Measurements from ENCODE around the gene RPL22.

The RPL22 gene

DNA sequence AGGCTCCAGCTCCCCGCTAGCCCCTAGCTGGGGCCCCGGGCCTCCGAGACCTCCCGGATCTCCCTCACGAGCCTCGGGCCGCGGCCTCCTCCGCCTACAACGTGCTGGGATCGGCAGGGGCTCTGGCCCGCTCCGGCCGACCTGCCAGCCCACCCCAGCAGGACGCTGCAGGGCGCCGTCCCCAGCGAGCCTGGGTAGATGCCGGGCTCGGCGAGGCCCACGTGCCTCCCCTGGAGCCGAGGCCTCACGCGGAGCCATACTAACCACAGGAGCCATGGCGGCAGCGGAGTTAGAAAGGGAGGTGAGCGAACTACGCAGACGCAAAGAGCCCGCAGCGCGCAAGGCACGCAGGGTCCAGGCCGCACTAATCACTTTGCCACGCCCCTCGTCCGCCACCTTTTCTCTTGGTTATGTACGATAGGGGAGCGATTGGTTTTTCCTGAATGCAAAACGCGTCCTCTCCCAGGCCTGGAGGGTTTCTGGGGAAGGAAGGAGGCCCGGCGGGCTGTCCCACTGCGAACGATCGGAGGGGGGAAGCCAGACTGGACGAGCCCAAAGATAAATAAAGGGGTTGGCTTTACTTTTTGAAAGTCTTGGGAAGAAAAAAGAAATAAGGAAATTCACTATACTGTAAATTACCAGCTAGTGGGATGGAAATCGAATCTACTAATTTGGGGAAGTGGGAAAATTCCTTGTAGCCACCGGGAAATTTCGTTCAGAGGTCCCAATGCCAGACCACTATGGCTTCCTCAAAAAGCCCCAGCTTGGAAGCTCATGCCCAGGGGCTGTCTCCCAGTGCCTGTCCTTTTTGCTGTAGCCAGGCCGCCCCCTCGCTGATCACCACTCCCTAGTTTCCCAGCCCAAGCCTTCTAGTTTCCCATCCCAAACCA, at the start of gene RPL22:
RPL22 (minus strand) TSS at position 298 of the 890 bp plus-strand sequence; CDS start at position 276, 22 bp downstream.
- DNase-seq (ENCODE audit: insufficient read length, low spot score) (peak; percentile 85), FAIRE-seq (peak; percentile 65)

DNA sequence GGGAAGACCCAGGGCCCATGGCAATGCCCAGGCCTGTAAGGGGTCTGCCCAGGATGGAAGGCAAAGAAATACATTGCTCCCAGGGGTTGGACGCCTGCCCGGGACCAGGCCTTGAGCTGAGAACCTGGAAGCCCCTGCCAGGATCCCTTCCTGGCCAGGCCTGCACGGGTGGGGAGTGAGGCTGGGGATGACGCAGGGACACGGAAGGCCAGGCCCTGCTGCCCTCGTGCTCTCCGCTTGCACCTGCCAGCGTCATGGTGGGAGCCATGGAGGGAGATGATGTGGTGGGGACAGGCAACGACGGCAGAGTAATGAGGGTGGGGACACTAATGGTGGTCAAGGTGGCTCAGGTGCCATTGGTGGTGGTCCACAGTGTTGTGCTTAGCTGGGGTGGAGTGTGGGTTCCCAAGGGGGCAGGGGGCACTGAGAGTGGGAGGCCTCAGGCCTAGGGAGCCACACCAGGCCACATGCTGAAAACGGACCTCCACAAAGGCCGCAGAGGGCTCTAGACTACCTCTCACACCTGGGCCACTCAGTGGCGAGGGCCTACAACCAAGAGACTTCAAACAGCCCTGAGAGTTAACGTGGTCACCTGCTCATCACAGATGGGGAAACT, 48.9 kb upstream of the RPL22 start:
- no peak for DNase-seq (ENCODE audit: insufficient read length, low spot score)
- no peak for FAIRE-seq

DNA sequence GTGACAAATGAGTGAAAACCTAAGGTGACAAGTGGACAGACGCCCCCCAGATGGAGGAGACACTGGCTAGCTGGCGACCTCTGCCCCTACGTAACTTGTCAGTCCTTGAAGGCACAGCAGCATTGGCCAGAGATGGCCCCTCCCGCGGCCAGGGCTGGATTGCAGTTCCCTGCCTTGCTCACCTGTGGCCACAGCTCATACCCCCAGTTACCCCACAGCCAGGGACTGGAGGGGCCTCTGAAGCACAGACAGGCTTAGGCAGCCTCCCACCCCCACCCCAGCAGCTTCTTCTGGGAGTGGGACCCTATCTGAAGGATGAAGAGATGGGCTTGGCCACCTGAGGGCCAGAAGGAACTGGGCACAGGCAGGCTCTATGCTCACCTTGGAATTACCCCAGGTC, 48.3 kb upstream of the RPL22 start:
- no peak for FAIRE-seq
- DNase-seq (ENCODE audit: insufficient read length, low spot score): no peak

GRCh38 chr1:6246497-6247467, 47.4 kb upstream of the RPL22 start:
- FAIRE-seq (no peak), DNase-seq (ENCODE audit: insufficient read length, low spot score) (peak; percentile 85)

DNA sequence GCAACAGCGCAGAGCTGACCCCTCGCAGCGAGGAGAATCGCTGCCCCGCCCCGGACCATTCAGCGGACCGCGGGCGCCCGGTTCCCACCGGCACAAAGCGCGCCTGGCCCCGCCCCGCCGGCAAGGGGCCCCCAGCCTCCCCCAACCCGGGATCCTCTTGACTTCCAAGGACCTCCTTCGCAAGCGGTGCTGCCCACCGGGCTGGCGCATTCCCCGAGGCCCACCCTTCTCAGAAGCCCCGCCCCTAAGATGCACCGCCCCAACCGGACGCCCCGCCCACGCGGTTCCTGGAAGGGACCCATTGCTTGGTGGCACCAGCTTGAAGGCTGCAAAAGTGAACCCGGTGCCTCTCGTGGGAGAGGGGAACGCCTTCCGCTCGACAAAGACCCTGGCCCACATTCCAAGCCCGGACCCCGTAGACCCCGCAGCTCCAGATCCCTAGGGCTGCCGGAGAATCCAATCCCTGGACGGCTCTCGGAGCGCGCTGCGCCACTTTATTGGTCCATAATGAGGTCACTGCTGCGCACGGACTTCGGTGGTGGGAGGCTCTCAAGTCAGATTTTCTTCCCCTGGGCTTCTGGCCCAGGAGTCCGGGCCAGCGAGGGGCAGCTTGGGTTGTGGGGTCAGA, 46.6 kb upstream of the RPL22 start:
- FAIRE-seq (no peak), DNase-seq (ENCODE audit: insufficient read length, low spot score) (no peak)

DNA sequence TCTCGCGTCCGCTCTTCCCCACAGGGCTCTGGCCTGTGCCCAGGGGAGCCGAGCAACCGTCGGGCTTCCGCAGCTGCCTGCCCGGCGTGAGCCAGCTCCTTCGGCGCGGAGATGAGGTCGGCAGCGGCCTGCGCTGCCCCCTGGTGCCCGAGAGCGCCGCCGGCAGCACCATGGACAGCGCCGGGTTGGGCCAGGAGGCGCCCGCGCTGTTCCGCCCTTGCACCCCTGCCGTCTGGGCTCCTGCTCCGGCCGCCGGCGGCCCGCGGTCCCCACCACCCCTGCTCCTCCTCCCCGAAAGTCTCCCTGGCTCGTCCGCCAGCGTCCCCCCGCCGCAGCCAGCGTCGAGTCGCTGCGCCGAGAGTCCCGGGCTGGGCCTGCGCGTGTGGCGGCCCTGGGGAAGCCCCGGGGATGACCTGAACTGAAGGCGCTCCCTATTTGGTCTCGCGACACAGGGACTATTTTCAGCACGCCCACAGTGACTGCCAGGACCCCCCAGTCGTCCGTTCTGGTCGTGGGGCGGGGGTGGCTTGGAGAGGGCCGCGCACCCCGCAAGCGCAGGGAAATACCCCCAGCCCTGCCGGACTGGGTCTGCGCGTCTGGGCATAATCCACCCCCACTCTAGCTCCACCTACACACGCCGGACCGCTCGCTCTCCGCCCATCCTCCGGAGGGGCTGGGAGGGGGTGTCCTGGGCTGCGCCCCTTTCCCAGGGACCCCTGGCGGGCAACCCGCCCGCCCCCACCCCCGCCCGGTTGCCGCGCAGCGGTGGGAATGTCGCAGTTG, 45.9 kb upstream of the RPL22 start:
- DNase-seq (ENCODE audit: insufficient read length, low spot score) (peak; percentile 68), FAIRE-seq (peak; percentile 86)

DNA sequence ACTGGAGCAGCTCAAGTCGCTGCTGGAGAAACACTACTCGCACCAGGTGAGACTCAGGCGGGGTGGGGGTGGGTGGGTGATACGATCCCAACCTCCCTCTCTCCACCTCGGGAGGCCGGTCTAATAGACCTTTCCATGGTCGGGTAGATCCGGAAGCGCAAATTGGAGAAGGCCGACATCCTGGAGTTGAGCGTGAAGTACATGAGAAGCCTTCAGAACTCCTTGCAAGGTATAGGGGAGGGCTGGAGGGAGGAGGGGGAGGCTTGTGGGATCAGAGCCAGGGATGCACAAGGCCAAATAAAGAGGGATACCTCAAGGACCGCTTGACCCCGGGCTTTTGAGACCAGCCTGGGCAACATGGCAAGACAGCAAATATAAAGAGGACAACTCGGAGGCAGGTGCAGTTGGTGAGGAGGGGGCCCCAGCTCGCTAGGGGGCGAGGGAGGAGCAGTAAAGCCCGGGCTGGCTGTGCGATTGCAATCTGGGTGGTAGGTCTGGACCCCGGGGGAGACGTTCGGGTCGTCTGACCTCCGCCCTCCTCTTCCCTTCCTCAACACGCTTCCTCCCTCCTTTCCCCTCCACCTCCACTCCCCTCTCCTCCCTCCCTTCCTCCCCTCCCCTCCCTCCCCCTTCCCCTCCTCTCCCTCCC, 45.1 kb upstream of the RPL22 start:
- DNase-seq (ENCODE audit: insufficient read length, low spot score) (no peak), FAIRE-seq (no peak)

- DNase-seq (ENCODE audit: insufficient read length, low spot score): no peak
- no peak for FAIRE-seq
These were observed 44.6 kb upstream of the RPL22 start, which contains the start of gene HES3 for GRCh38 chr1:6243993-6244392. TSS of gene HES3 (plus strand) at chr1:6244179. CDS start at chr1:6244366, 187 bp downstream.

DNA sequence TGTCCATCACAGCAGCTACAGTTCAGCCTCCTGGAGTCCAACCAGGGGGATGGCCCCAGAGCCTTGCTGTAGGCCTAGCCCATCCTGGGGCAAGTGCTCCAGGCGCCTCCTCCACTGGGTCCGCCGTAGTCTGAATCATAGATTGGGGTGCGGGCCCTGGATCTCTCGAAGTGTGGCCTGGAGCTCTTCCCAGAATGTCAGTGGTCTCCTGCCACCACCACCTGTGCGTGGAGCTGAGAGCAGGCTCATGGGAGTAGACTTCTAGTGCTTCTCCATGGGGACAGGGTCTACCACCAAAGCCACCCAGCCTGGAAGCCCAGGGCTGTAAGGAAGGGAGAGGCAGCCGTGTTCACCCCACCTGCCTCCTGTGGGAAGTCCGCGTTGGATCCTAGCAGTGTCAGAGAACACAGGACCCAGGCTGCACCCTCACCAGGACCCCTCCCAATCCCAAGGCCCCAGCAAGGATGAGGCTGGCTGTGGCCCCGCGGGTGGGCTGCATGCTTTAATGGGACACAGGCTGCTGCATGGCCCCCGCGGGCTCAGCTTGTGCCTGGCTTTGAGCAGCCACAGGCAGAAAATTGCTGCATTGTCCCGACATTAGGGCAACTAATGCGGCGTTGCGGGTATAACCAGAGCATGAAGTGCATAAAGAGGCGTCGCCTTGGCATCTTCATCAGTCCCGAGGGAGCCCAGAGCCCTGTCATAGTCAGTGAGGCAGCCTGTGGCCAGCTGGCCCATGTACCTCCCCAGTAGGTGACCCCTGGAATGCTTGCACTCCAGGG, 43.8 kb upstream of the RPL22 start:
- FAIRE-seq: no peak
- no peak for DNase-seq (ENCODE audit: insufficient read length, low spot score)

GRCh38 chr1:6241887-6242740, 42.7 kb upstream of the RPL22 start:
- DNase-seq (ENCODE audit: insufficient read length, low spot score) (no peak), FAIRE-seq (no peak)

- DNase-seq (ENCODE audit: insufficient read length, low spot score): no peak
- FAIRE-seq: no peak
These were observed 41.9 kb upstream of the RPL22 start for GRCh38 chr1:6241107-6241886.

GRCh38 chr1:6239950-6240768, 40.8 kb upstream of the RPL22 start:
- DNase-seq (ENCODE audit: insufficient read length, low spot score) (no peak), FAIRE-seq (no peak)

GRCh38 chr1:6239213-6239752, 39.9 kb upstream of the RPL22 start:
- FAIRE-seq: no peak

DNA sequence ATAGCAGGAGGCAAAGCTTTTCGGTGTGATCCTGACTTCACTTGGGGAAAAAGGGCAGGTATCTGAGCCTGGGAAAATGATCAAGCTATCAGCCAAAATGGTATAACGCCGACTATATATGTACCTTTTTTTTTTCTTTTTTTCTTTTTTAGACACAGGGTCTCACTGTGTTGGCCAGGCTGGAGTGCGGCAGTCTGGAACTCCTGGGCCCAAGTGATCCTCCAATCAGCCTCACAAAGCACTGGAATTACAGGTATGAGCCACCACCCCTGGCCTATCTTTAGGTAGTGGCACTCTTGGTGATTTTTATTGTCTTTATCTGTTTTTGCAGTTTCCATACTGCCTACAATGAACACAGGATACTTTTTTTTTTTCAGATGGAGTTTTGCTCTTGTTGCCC, 37.7 kb upstream of the RPL22 start:
- DNase-seq (ENCODE audit: insufficient read length, low spot score): no peak

More at GRCh38 chr1:6239213-6239752, 39.9 kb upstream of the RPL22 start:
- DNase-seq (ENCODE audit: insufficient read length, low spot score): no peak

DNA sequence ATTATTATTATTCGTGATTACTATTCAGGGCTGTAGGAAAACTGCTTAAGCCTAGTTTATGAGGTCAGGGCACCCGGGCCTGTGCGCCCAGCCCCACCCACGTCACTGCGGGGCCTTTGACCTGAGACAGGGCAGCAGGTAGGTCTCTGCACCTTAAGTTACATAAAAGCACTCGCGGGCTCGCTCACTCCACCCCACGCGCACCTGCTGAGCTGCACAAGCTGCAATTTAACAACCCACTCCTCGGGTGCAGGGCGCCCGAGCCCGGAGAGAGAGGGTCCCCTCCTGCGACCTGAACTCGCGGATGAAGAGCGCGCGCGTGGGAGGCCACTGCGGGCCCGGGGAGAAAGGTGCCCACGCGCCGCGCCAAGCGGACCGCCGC, 35.9 kb upstream of the RPL22 start:
- no peak for DNase-seq (ENCODE audit: insufficient read length, low spot score)
- FAIRE-seq: no peak

More for the DNA sequence above, 37.7 kb upstream of the RPL22 start:
- no peak for FAIRE-seq

All from HTR-8/SVneo (cell line).